Duodenal mucosa (tissue), 2 donors: Measurements from ENCODE around the gene BEND6.
A peak's percentile ranks its signal among the peaks of the same experiment; 100 is the strongest.
"Not testable (repeated sequence)": the region's sequence is repeated elsewhere in the genome, so short reads cannot be mapped to it uniquely, and the experiment has no call there.

Experiments
- H3K27ac ChIP-seq: one replicate; pipeline ENCODE4 v1.7.0; 2013; ENCODE audit warnings: low read depth, low read length
- H3K27me3 ChIP-seq, 2 donors: one replicate each; pipeline ENCODE4 v1.7.0; 2013; ENCODE audit warnings: low read length in 2 of 2, control low read depth in 1 of 2; ENCODE audit not compliant: insufficient read depth in 2 of 2, control insufficient read depth in 1 of 2
- H3K36me3 ChIP-seq, 2 donors: one replicate each; pipeline ENCODE4 v1.7.0; 2013; ENCODE audit warnings: low read length in 2 of 2, control low read depth in 1 of 2; ENCODE audit not compliant: insufficient read depth in 2 of 2, control insufficient read depth in 1 of 2
- H3K4me1 ChIP-seq, 2 donors: one replicate each; pipeline ENCODE4 v1.7.0; 2013; ENCODE audit warnings: low read length in 2 of 2, control low read depth in 1 of 2; ENCODE audit not compliant: insufficient read depth in 2 of 2, control insufficient read depth in 1 of 2
- H3K4me3 ChIP-seq, 2 donors: one replicate each; pipeline ENCODE4 v1.7.0; 2013; ENCODE audit warnings: low read length in 2 of 2, low read depth in 1 of 2
- H3K9ac ChIP-seq, 2 donors: one replicate each; pipeline ENCODE4 v1.7.0; 2013; ENCODE audit warnings: low read length in 2 of 2, low read depth in 1 of 2
- H3K9me3 ChIP-seq, 2 donors: one replicate each; pipeline ENCODE4 v1.7.0; 2013; ENCODE audit warnings: low read length in 2 of 2, control low read depth in 1 of 2; ENCODE audit not compliant: control insufficient read depth in 1 of 2

Gene BEND6

GRCh38 chr6:57046332-57047256, 91.7 kb downstream of the BEND6 start, which contains the start of gene KIAA1586:
TSS of gene KIAA1586 (plus strand) at chr6:57046693. CDS start at chr6:57046756, 63 bp downstream.
- H3K27me3 ChIP-seq, H3K9me3 ChIP-seq, H3K36me3 ChIP-seq, H3K27ac ChIP-seq, H3K9ac ChIP-seq, H3K4me1 ChIP-seq: not testable (repeated sequence)
- peak within 1 kb of the TSS; percentile 61 to 69 for H3K4me3 ChIP-seq

- not testable (repeated sequence) for H3K27ac ChIP-seq, H3K9ac ChIP-seq, H3K4me3 ChIP-seq, H3K27me3 ChIP-seq, H3K9me3 ChIP-seq, H3K4me1 ChIP-seq, H3K36me3 ChIP-seq
Measured at GRCh38 chr6:57047257-57047585, 92.3 kb downstream of the BEND6 start.

- not testable (repeated sequence) for H3K9ac ChIP-seq, H3K27me3 ChIP-seq, H3K4me1 ChIP-seq, H3K4me3 ChIP-seq, H3K9me3 ChIP-seq, H3K27ac ChIP-seq, H3K36me3 ChIP-seq
Measured at GRCh38 chr6:57047859-57048258, 93.0 kb downstream of the BEND6 start.

- no peak overlapping the region for H3K4me3 ChIP-seq
- H3K9ac ChIP-seq = no peak overlapping the region
- H3K27ac ChIP-seq = no peak overlapping the region
- peaks cover 4 to 12% of the 10 kb centered on the region in 2 donors for H3K36me3 ChIP-seq
- no peaks in the 10 kb centered on the region for H3K4me1 ChIP-seq
- no peaks in the 10 kb centered on the region for H3K27me3 ChIP-seq
- no peaks in the 10 kb centered on the region for H3K9me3 ChIP-seq
Measured at GRCh38 chr6:57048577-57048976, 93.7 kb downstream of the BEND6 start.

GRCh38 chr6:57063847-57064246, 108.9 kb downstream of the BEND6 start:
- Histone ChIP-seq H3K4me3 (no peak overlapping the region), H3K36me3 (peaks cover 0 to 4% of the 10 kb centered on the region in 2 donors), H3K27ac (no peak overlapping the region), H3K9me3 (no peaks in the 10 kb centered on the region), H3K4me1 (no peaks in the 10 kb centered on the region), H3K9ac (no peak overlapping the region), H3K27me3 (no peaks in the 10 kb centered on the region)

- Histone ChIP-seq H3K27ac (no peak overlapping the region), H3K9me3 (no peaks in the 10 kb centered on the region), H3K27me3 (no peaks in the 10 kb centered on the region), H3K9ac (no peak overlapping the region), H3K4me3 (no peak overlapping the region), H3K4me1 (no peaks in the 10 kb centered on the region), H3K36me3 (peaks cover 0 to 4% of the 10 kb centered on the region in 2 donors)
Measured at GRCh38 chr6:57064809-57065208, 109.9 kb downstream of the BEND6 start.

- Histone ChIP-seq H3K27ac (no peak overlapping the region), H3K4me3 (no peak overlapping the region), H3K27me3 (no peaks in the 10 kb centered on the region), H3K36me3 (peaks cover 0 to 4% of the 10 kb centered on the region in 2 donors), H3K9me3 (no peaks in the 10 kb centered on the region), H3K4me1 (no peaks in the 10 kb centered on the region), H3K9ac (no peak overlapping the region)
Measured at GRCh38 chr6:57068061-57068460, 113.2 kb downstream of the BEND6 start.

GRCh38 chr6:57069228-57069627, 114.3 kb downstream of the BEND6 start:
- Histone ChIP-seq H3K36me3 (peaks cover 0 to 4% of the 10 kb centered on the region in 2 donors), H3K9me3 (no peaks in the 10 kb centered on the region), H3K4me1 (no peaks in the 10 kb centered on the region), H3K27me3 (no peaks in the 10 kb centered on the region), H3K27ac (no peak overlapping the region), H3K4me3 (no peak overlapping the region), H3K9ac (no peak overlapping the region)

GRCh38 chr6:57069920-57070331, 115.0 kb downstream of the BEND6 start:
- no peak overlapping the region for H3K27ac ChIP-seq
- no peaks in the 10 kb centered on the region for H3K4me1 ChIP-seq
- peaks cover 0 to under 1% of the 10 kb centered on the region in 2 donors for H3K36me3 ChIP-seq
- H3K9me3 ChIP-seq = no peaks in the 10 kb centered on the region
- H3K4me3 ChIP-seq = no peak overlapping the region
- H3K9ac ChIP-seq = no peak overlapping the region
- H3K27me3 ChIP-seq = no peaks in the 10 kb centered on the region

GRCh38 chr6:57072108-57072507, 117.2 kb downstream of the BEND6 start:
- H3K4me1 ChIP-seq = no peaks in the 10 kb centered on the region
- H3K36me3 ChIP-seq = no peaks in the 10 kb centered on the region
- no peak overlapping the region for H3K9ac ChIP-seq

More at GRCh38 chr6:57072108-57072507, 117.2 kb downstream of the BEND6 start:
- Histone ChIP-seq H3K27me3 (no peaks in the 10 kb centered on the region), H3K4me3 (no peak overlapping the region), H3K9me3 (no peaks in the 10 kb centered on the region), H3K27ac (no peak overlapping the region)
